Endothelial cell of umbilical vein (primary cell): ENCODE measurements around the gene GALNT2.

Source experiments
- EZH2 ChIP-seq: IDR thresholded peaks from 2 replicates; pipeline ENCODE4 v1.6.1; 2012; ENCODE audit warnings: borderline replicate concordance, low read depth, mild to moderate bottlenecking, moderate library complexity, low read length, inconsistent platforms; ENCODE audit not compliant: severe bottlenecking
- TF ChIP-seq, protein P1 (sequence below), 2 donors: IDR thresholded peaks; 1 replicate in 1 of 2; 2 replicates in 1 of 2; pipeline ENCODE4 v1.5.1; 2011; ENCODE audit warnings: low read length in 2 of 2, mild to moderate bottlenecking in 2 of 2, moderate library complexity in 2 of 2, control low read depth in 1 of 2, inconsistent platforms in 1 of 2, low read depth in 1 of 2; ENCODE audit not compliant: insufficient read depth in 1 of 2; ENCODE audit errors: extremely low read depth in 1 of 2

DNA sequence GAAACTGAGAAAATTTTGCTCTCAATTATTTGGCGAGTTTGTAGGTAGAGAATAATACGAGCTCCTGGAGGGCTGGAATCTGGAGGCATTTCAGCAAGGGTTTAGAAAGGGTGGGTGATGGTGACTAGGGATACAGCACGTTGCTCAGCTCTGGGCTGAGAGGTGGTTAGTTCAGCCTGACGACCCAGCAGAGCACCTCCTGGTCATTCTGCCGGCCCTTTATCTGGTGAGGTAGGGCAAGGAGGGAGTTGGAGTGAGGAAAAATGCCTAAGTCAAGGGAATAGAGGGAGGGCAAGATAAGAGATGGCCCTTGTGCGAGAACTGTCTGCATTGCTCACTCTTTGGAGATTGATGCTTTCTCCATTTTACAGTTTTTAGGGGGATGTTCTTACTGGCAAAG is 19.1 kb downstream of the GALNT2 start:
- no peak for TF ChIP-seq EZH2
- TF ChIP-seq, protein P1, sequence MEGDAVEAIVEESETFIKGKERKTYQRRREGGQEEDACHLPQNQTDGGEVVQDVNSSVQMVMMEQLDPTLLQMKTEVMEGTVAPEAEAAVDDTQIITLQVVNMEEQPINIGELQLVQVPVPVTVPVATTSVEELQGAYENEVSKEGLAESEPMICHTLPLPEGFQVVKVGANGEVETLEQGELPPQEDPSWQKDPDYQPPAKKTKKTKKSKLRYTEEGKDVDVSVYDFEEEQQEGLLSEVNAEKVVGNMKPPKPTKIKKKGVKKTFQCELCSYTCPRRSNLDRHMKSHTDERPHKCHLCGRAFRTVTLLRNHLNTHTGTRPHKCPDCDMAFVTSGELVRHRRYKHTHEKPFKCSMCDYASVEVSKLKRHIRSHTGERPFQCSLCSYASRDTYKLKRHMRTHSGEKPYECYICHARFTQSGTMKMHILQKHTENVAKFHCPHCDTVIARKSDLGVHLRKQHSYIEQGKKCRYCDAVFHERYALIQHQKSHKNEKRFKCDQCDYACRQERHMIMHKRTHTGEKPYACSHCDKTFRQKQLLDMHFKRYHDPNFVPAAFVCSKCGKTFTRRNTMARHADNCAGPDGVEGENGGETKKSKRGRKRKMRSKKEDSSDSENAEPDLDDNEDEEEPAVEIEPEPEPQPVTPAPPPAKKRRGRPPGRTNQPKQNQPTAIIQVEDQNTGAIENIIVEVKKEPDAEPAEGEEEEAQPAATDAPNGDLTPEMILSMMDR (IDR thresholded peaks at IDR 0.05; ENCODE audit: extremely low read depth in 1 of 2, insufficient read depth in 1 of 2, low read depth in 1 of 2, low read length in 2 of 2) = no peak
